Panc1 (cell line): ENCODE measurements around the gene NAPSA. TPM values are rescaled to one million over a fixed set of nuclear protein-coding genes. Genes with fewer than 3 reads are reported as not detected.

Experiments used
- ATAC-seq: fragments of 200-7000 bp; cut with Tn5 transposase; 2 replicates; pipeline ENCODE4 v1.9.1; 2020; ENCODE audit warnings: mild to moderate bottlenecking, moderate library complexity
- BruUV-seq: library from RNA; stranded (reverse); fragments of 400-500 nt; replicated peaks from 2 replicates; lab custom pipeline; 2021; lab: Mats Ljungman, UMichigan
- CTCF ChIA-PET: fragments of 300-600 bp; sonication (Branson Sonifier 250); formaldehyde crosslinking; loops from one replicate; lab custom pipeline; 2022; ENCODE audit warnings: antibody characterized with exemption; lab: Charles Lee
- POLR2A ChIA-PET: fragments of 300-600 bp; sonication (Branson Sonifier 250); formaldehyde crosslinking; loops from one replicate; lab custom pipeline; 2022; ENCODE audit warnings: antibody characterized with exemption; lab: Charles Lee
- DNase-seq: peaks from one replicate; pipeline ENCODE4 v3.0.0-alpha.2; 2010; ENCODE audit warnings: low read depth, low spot score
- H3K27ac ChIP-seq: 2 replicates; pipeline ENCODE4 v1.5.1; 2011; ENCODE audit warnings: mild to moderate bottlenecking, low read length, inconsistent platforms
- H3K27me3 ChIP-seq: fragments of 200-500 bp; sonication (Bioruptor generic); 2 replicates; pipeline ENCODE4 v1.6.0; 2014; ENCODE audit warnings: low read length, inconsistent platforms; ENCODE audit not compliant: control insufficient read depth, insufficient read depth
- H3K36me3 ChIP-seq: fragments of 200-500 bp; sonication (Bioruptor generic); 2 replicates; pipeline ENCODE4 v1.5.1; 2014; ENCODE audit warnings: inconsistent platforms, mild to moderate bottlenecking, low read length, moderate library complexity; ENCODE audit not compliant: control insufficient read depth, insufficient read depth
- H3K4me1 ChIP-seq: 2 replicates; pipeline ENCODE4 v1.5.1; 2011; ENCODE audit warnings: inconsistent platforms, mild to moderate bottlenecking, low read length, moderate library complexity; ENCODE audit not compliant: control insufficient read depth, insufficient read depth
- H3K4me3 ChIP-seq, 2 experiments: 2 replicates each; pipeline ENCODE4 v1.5.1; 2011 to 2012; ENCODE audit warnings: low read depth in 2 of 2, low read length in 2 of 2, mild to moderate bottlenecking in 2 of 2, inconsistent platforms in 1 of 2, moderate library complexity in 1 of 2
- H3K9me3 ChIP-seq: fragments of 200-500 bp; sonication (Bioruptor generic); 2 replicates; pipeline ENCODE4 v1.5.1; 2014; ENCODE audit warnings: low read depth, mild to moderate bottlenecking, inconsistent platforms, low read length, moderate library complexity; ENCODE audit not compliant: control insufficient read depth, insufficient read depth
- POLR2AphosphoS5 ChIP-seq: IDR thresholded peaks from 2 replicates; pipeline ENCODE4 v1.6.1; 2012; ENCODE audit warnings: mild to moderate bottlenecking, low read depth, low read length, moderate library complexity
- SIN3A ChIP-seq: IDR thresholded peaks from 2 replicates; pipeline ENCODE4 v1.6.1; 2012; ENCODE audit warnings: low read depth, mild to moderate bottlenecking, low read length, moderate library complexity, borderline replicate concordance; ENCODE audit not compliant: insufficient read depth
- TCF7L2 ChIP-seq: IDR thresholded peaks from 2 replicates; pipeline ENCODE4 v1.6.1; 2011; ENCODE audit warnings: mild to moderate bottlenecking, low read depth, low read length, inconsistent platforms
- in situ Hi-C: cut with HindIII; loops from 2 replicates; pipeline ENCODE4 v1.10.0; 2016; ENCODE audit warnings: low sequenced_read_pairs, low pct_unique_long_range_greater_than_20kb
- intact Hi-C: fragments of 100-400 bp; cut with micrococcal nuclease; formaldehyde crosslinking; loops from one replicate; pipeline ENCODE4 v1.10.0; 2022; ENCODE audit not compliant: unreplicated experiment
- total RNA-seq: library from RNA; stranded (reverse); gene quantifications from one replicate; pipeline ENCODE4 v1.2.1, GENCODE V29; 2021; ENCODE audit not compliant: unreplicated experiment
- TF ChIP-seq, protein P1 (sequence below): fragments of 450-650 bp; IDR thresholded peaks from 2 replicates; pipeline ENCODE4 v1.5.1; 2017; ENCODE audit warnings: mild to moderate bottlenecking
- TF ChIP-seq, protein P2 (sequence below), 2 experiments: IDR thresholded peaks; 2 replicates each; pipeline ENCODE4 v1.6.1; 2011 to 2012; ENCODE audit warnings: low read depth in 2 of 2, control low read depth in 1 of 2, low read length in 1 of 2, mild to moderate bottlenecking in 1 of 2, moderate library complexity in 1 of 2; ENCODE audit not compliant: insufficient read depth in 1 of 2

Gene NAPSA
- total RNA-seq, 1 experiment from 2014 or later = 2.5 TPM

DNA sequence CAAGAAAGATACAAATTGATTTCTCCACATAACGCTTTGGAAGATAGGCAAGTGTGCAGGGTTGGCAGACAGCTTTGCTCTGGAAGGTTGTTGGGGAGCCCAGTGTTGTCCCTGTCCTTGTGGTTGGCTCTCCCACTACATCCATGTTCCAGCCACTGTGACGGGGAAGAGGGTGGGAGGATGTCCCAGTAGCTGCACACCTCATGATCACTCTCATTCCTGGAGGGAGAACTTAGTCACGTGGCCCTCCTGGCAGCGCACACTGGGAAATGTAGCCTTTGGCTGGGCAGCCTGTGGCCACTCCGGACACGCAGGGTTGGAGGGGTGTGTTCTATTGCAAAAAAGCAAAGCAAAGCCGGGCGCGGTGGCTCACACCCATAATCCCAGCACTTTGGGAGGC lies 28.6 kb upstream of the NAPSA start:
- Histone ChIP-seq H3K27ac (no peak overlapping the region), H3K27me3 (no peaks in the 10 kb centered on the region), H3K4me3 (no peak overlapping the region), H3K4me1 (no peaks in the 10 kb centered on the region), H3K36me3 (no peaks in the 10 kb centered on the region), H3K9me3 (no peaks in the 10 kb centered on the region)
- POLR2A ChIA-PET = no interaction called here
- intact Hi-C loops = no loop called here
- BruUV-seq = no TSS peak
- DNase-seq (no peak), ATAC-seq (no peak)
- in situ Hi-C loops = no loop called here
- CTCF ChIA-PET = no interaction called here
- TF ChIP-seq TCF7L2 (no peak), SIN3A (no peak), POLR2AphosphoS5 (no peak)
- TF ChIP-seq, protein P1, sequence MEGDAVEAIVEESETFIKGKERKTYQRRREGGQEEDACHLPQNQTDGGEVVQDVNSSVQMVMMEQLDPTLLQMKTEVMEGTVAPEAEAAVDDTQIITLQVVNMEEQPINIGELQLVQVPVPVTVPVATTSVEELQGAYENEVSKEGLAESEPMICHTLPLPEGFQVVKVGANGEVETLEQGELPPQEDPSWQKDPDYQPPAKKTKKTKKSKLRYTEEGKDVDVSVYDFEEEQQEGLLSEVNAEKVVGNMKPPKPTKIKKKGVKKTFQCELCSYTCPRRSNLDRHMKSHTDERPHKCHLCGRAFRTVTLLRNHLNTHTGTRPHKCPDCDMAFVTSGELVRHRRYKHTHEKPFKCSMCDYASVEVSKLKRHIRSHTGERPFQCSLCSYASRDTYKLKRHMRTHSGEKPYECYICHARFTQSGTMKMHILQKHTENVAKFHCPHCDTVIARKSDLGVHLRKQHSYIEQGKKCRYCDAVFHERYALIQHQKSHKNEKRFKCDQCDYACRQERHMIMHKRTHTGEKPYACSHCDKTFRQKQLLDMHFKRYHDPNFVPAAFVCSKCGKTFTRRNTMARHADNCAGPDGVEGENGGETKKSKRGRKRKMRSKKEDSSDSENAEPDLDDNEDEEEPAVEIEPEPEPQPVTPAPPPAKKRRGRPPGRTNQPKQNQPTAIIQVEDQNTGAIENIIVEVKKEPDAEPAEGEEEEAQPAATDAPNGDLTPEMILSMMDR = no peak
- TF ChIP-seq, protein P2, sequence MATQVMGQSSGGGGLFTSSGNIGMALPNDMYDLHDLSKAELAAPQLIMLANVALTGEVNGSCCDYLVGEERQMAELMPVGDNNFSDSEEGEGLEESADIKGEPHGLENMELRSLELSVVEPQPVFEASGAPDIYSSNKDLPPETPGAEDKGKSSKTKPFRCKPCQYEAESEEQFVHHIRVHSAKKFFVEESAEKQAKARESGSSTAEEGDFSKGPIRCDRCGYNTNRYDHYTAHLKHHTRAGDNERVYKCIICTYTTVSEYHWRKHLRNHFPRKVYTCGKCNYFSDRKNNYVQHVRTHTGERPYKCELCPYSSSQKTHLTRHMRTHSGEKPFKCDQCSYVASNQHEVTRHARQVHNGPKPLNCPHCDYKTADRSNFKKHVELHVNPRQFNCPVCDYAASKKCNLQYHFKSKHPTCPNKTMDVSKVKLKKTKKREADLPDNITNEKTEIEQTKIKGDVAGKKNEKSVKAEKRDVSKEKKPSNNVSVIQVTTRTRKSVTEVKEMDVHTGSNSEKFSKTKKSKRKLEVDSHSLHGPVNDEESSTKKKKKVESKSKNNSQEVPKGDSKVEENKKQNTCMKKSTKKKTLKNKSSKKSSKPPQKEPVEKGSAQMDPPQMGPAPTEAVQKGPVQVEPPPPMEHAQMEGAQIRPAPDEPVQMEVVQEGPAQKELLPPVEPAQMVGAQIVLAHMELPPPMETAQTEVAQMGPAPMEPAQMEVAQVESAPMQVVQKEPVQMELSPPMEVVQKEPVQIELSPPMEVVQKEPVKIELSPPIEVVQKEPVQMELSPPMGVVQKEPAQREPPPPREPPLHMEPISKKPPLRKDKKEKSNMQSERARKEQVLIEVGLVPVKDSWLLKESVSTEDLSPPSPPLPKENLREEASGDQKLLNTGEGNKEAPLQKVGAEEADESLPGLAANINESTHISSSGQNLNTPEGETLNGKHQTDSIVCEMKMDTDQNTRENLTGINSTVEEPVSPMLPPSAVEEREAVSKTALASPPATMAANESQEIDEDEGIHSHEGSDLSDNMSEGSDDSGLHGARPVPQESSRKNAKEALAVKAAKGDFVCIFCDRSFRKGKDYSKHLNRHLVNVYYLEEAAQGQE (IDR thresholded peaks at IDR 0.05; ENCODE audit: insufficient read depth in 1 of 2, low read depth in 2 of 2, low read length in 1 of 2) = no peak

- in situ Hi-C loops (no loop called here), intact Hi-C loops (no loop called here)
- CTCF ChIA-PET = no interaction called here
- no TSS peak for BruUV-seq
- Histone ChIP-seq H3K27ac (no peak overlapping the region), H3K4me3 (no peak overlapping the region), H3K4me1 (no peaks in the 10 kb centered on the region), H3K9me3 (no peaks in the 10 kb centered on the region), H3K36me3 (no peaks in the 10 kb centered on the region), H3K27me3 (no peaks in the 10 kb centered on the region)
- POLR2A ChIA-PET = no interaction called here
- DNase-seq (no peak), ATAC-seq (no peak)
- TF ChIP-seq SIN3A (no peak), POLR2AphosphoS5 (no peak), TCF7L2 (no peak)
- TF ChIP-seq, protein P2 (IDR thresholded peaks at IDR 0.05; ENCODE audit: insufficient read depth in 1 of 2, low read depth in 2 of 2, low read length in 1 of 2) = no peak
- TF ChIP-seq, protein P1 = no peak
These were observed 28.1 kb upstream of the NAPSA start for GRCh38 chr19:50393589-50393988.
